Measurements from ENCODE around the gene SHC2. TPM values are rescaled to one million over a fixed set of nuclear protein-coding genes. Genes with fewer than 3 reads are reported as not detected.
A peak's percentile ranks its signal among the peaks of the same experiment; 100 is the strongest.

SHC2 gene
- total and polyA plus RNA-seq, 2 donors from 2014 or later, result 10.7 to 24.4 TPM

DNA sequence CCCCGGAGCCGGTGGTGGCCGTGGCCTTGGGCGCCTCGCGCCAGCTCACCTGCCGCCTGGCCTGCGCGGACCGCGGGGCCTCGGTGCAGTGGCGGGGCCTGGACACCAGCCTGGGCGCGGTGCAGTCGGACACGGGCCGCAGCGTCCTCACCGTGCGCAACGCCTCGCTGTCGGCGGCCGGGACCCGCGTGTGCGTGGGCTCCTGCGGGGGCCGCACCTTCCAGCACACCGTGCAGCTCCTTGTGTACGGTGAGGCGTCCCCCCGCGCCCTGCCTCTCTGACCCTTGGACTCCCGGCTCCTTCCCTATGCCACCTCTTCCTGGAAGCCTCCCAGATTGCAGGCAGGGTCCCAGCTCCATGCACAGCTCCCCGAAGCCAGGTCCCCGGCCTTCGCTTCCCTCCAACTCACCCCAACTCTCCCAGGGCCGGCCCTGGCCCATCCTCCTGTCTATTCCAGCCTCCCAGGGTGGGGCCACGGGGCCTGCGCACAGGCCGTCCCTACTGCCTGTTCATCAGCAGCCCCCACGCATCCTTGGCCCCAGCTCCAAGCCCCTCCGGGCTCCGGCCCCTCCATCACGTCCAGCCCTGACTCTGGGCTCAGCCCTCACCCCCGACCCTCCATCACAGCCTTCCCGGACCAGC lies 37.2 kb upstream of the SHC2 start:
- Histone ChIP-seq H3K36me3 (ENCODE audit: control insufficient read depth in 2 of 3, insufficient read depth in 3 of 3, low read length in 3 of 3) (no peaks in the 10 kb centered on the region), H3K9me3 (ENCODE audit: control insufficient read depth in 2 of 3, insufficient read depth in 1 of 3, low read length in 3 of 3) (no peaks in the 10 kb centered on the region), H3K4me3 (ENCODE audit: low read length in 3 of 3) (no peak overlapping the region), H3K27me3 (ENCODE audit: control insufficient read depth, insufficient read depth, low read length) (peaks cover 13% of the 10 kb centered on the region), H3K4me1 (ENCODE audit: control insufficient read depth in 2 of 3, insufficient read depth in 2 of 3, low read depth in 1 of 3, low read length in 3 of 3) (peaks cover 0 to 4% (median 0%) of the 10 kb centered on the region in 3 donors), H3K27ac (ENCODE audit: low read depth in 2 of 2, low read length in 2 of 2) (no peak overlapping the region), H3K9ac (ENCODE audit: low read length in 3 of 3) (no peak overlapping the region)
- DNase-seq (peak in 1 of 5 donors; percentile 71), FAIRE-seq (no peak)
- intact Hi-C loops (cut with DNase I), result no loop called here
- TF ChIP-seq CTCF (IDR thresholded peaks at IDR 0.05; ENCODE audit: borderline replicate concordance, extremely low read depth, insufficient read depth), result no peak

- no peaks in the 10 kb centered on the region for H3K9me3 ChIP-seq (ENCODE audit: control insufficient read depth in 2 of 3, insufficient read depth in 1 of 3, low read length in 3 of 3)
- H3K4me3 ChIP-seq (ENCODE audit: low read length in 3 of 3), result no peak overlapping the region
- FAIRE-seq (no peak), DNase-seq (no peak)
- intact Hi-C loops (cut with DNase I), result no loop called here
- H3K4me1 ChIP-seq (ENCODE audit: control insufficient read depth in 2 of 3, insufficient read depth in 2 of 3, low read depth in 1 of 3, low read length in 3 of 3), result peaks cover 0 to 4% (median 0%) of the 10 kb centered on the region in 3 donors
- no peak for TF ChIP-seq CTCF (IDR thresholded peaks at IDR 0.05; ENCODE audit: borderline replicate concordance, extremely low read depth, insufficient read depth)
- H3K27me3 ChIP-seq (ENCODE audit: control insufficient read depth, insufficient read depth, low read length), result peaks cover 13% of the 10 kb centered on the region
- no peak overlapping the region for H3K27ac ChIP-seq (ENCODE audit: low read depth in 2 of 2, low read length in 2 of 2)
- H3K36me3 ChIP-seq (ENCODE audit: control insufficient read depth in 2 of 3, insufficient read depth in 3 of 3, low read length in 3 of 3), result no peaks in the 10 kb centered on the region
- H3K9ac ChIP-seq (ENCODE audit: low read length in 3 of 3), result no peak overlapping the region
Observed at GRCh38 chr19:497491-497868, 36.6 kb upstream of the SHC2 start.

- Histone ChIP-seq H3K9ac (ENCODE audit: low read length in 3 of 3) (no peak overlapping the region), H3K4me1 (ENCODE audit: control insufficient read depth in 2 of 3, insufficient read depth in 2 of 3, low read depth in 1 of 3, low read length in 3 of 3) (peaks cover 0 to 4% (median 0%) of the 10 kb centered on the region in 3 donors), H3K27ac (ENCODE audit: low read depth in 2 of 2, low read length in 2 of 2) (no peak overlapping the region), H3K4me3 (ENCODE audit: low read length in 3 of 3) (no peak overlapping the region), H3K36me3 (ENCODE audit: control insufficient read depth in 2 of 3, insufficient read depth in 3 of 3, low read length in 3 of 3) (no peaks in the 10 kb centered on the region), H3K9me3 (ENCODE audit: control insufficient read depth in 2 of 3, insufficient read depth in 1 of 3, low read length in 3 of 3) (no peaks in the 10 kb centered on the region), H3K27me3 (ENCODE audit: control insufficient read depth, insufficient read depth, low read length) (peaks cover 13% of the 10 kb centered on the region)
- TF ChIP-seq CTCF (IDR thresholded peaks at IDR 0.05; ENCODE audit: borderline replicate concordance, extremely low read depth, insufficient read depth), result no peak
- FAIRE-seq (no peak), DNase-seq (peak in 1 of 5 donors; percentile 68)
- intact Hi-C loops (cut with DNase I), result no loop called here
Observed at GRCh38 chr19:496986-497385, 36.2 kb upstream of the SHC2 start.

Data from kidney (tissue), 14 donors.